Loucy (cell line): ENCODE measurements around the gene ERC1.

ENCODE experiments used
- H2AFZ ChIP-seq: fragments of 200-600 bp; sonication (generic); 2 replicates; pipeline ENCODE4 v1.6.0; 2016; ENCODE audit warnings: antibody characterized with exemption, mild to moderate bottlenecking, low read length, moderate library complexity
- H3F3A ChIP-seq: fragments of 200-600 bp; 2 replicates; pipeline ENCODE4 v1.6.0; 2016; ENCODE audit warnings: antibody characterized with exemption, low read depth, mild to moderate bottlenecking
- H3K27me3 ChIP-seq: fragments of 200-600 bp; sonication (generic); 2 replicates; pipeline ENCODE4 v1.6.1; 2014; ENCODE audit warnings: low read length, mild to moderate bottlenecking; ENCODE audit not compliant: insufficient read depth, poor library complexity, severe bottlenecking
- H3K36me3 ChIP-seq: fragments of 200-600 bp; sonication (generic); 2 replicates; pipeline ENCODE4 v1.6.1; 2016; ENCODE audit warnings: low read length; ENCODE audit not compliant: insufficient read depth
- H3K4me1 ChIP-seq: fragments of 200-600 bp; sonication (generic); 2 replicates; pipeline ENCODE4 v1.5.1; 2014; ENCODE audit warnings: low read length, mild to moderate bottlenecking; ENCODE audit not compliant: insufficient read depth, poor library complexity, severe bottlenecking
- H3K4me2 ChIP-seq: fragments of 200-600 bp; sonication (generic); 2 replicates; pipeline ENCODE4 v1.6.0; 2014; ENCODE audit warnings: antibody characterized with exemption, low read length, low read depth, mild to moderate bottlenecking; ENCODE audit not compliant: poor library complexity, severe bottlenecking
- H3K4me3 ChIP-seq: fragments of 200-600 bp; sonication (generic); 2 replicates; pipeline ENCODE4 v1.5.1; 2014; ENCODE audit warnings: low read length, mild to moderate bottlenecking, mixed read lengths; ENCODE audit not compliant: poor library complexity, severe bottlenecking
- H3K79me2 ChIP-seq: fragments of 200-600 bp; sonication (generic); 2 replicates; pipeline ENCODE4 v1.6.1; 2014; ENCODE audit warnings: low read length; ENCODE audit not compliant: insufficient read depth
- H3K9ac ChIP-seq: fragments of 200-600 bp; sonication (generic); 2 replicates; pipeline ENCODE4 v1.6.0; 2014; ENCODE audit warnings: mild to moderate bottlenecking, low read depth, low read length, moderate library complexity; ENCODE audit not compliant: poor library complexity, severe bottlenecking
- H3K9me2 ChIP-seq: fragments of 200-600 bp; sonication (generic); replicated peaks from 2 replicates; pipeline ENCODE4 v1.6.1; 2016; ENCODE audit warnings: low read depth, low read length, mixed read lengths
- H3K9me3 ChIP-seq: fragments of 200-600 bp; sonication (generic); 2 replicates; pipeline ENCODE4 v1.6.1; 2014; ENCODE audit warnings: mild to moderate bottlenecking, antibody characterized with exemption, low read length, low read depth; ENCODE audit not compliant: insufficient read depth
- H4K20me1 ChIP-seq: fragments of 200-600 bp; sonication (generic); 2 replicates; pipeline ENCODE4 v1.6.0; 2014; ENCODE audit warnings: antibody characterized with exemption, low read length, mild to moderate bottlenecking; ENCODE audit not compliant: insufficient read depth, poor library complexity, severe bottlenecking
- EZH2phosphoT487 ChIP-seq: fragments of 200-600 bp; IDR thresholded peaks from 2 replicates; pipeline ENCODE4 v1.6.1; 2018; ENCODE audit warnings: antibody characterized with exemption, mild to moderate bottlenecking, moderate library complexity, borderline replicate concordance
- TF ChIP-seq, protein P1 (sequence below): fragments of 200-600 bp; sonication (generic); conservative IDR thresholded peaks from 2 replicates; pipeline ENCODE4 v1.5.1; 2014; ENCODE audit warnings: mild to moderate bottlenecking, antibody characterized with exemption, low read length

ERC1 gene

DNA sequence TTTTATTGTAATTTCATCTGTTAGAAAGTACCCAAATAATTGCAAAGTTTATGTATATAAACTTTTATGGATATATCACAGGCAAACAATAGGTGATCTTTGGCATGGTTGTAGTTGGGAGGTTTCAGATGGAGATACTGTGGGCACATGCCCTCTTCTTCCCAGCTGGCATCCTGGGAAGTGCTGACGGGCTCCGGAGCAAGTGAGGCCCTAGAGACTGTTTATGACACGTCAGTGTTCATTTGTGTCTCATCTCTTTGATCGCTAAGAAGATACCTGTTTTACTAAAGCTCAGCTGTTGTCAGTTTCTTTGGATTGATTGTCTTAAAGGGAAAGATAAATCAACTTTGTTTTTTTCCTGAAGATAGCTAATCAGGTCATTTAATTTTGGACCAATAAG lies 315.8 kb downstream of the ERC1 start:
- TF ChIP-seq EZH2phosphoT487: no peak
- TF ChIP-seq, protein P1, sequence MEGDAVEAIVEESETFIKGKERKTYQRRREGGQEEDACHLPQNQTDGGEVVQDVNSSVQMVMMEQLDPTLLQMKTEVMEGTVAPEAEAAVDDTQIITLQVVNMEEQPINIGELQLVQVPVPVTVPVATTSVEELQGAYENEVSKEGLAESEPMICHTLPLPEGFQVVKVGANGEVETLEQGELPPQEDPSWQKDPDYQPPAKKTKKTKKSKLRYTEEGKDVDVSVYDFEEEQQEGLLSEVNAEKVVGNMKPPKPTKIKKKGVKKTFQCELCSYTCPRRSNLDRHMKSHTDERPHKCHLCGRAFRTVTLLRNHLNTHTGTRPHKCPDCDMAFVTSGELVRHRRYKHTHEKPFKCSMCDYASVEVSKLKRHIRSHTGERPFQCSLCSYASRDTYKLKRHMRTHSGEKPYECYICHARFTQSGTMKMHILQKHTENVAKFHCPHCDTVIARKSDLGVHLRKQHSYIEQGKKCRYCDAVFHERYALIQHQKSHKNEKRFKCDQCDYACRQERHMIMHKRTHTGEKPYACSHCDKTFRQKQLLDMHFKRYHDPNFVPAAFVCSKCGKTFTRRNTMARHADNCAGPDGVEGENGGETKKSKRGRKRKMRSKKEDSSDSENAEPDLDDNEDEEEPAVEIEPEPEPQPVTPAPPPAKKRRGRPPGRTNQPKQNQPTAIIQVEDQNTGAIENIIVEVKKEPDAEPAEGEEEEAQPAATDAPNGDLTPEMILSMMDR: no peak
- peaks cover 23% of the 10 kb centered on the region for H3K4me1 ChIP-seq
- H3K4me2 ChIP-seq: no peak overlapping the region
- no peak overlapping the region for H2AFZ ChIP-seq
- H3F3A ChIP-seq: no peaks in the 10 kb centered on the region
- H3K4me3 ChIP-seq: no peak overlapping the region
- no peaks in the 10 kb centered on the region for H3K36me3 ChIP-seq
- H3K9me3 ChIP-seq: no peaks in the 10 kb centered on the region
- no peaks in the 10 kb centered on the region for H3K79me2 ChIP-seq
- H3K9me2 ChIP-seq: no peaks in the 10 kb centered on the region
- no peak overlapping the region for H3K9ac ChIP-seq
- no peaks in the 10 kb centered on the region for H3K27me3 ChIP-seq
- no peaks in the 10 kb centered on the region for H4K20me1 ChIP-seq

DNA sequence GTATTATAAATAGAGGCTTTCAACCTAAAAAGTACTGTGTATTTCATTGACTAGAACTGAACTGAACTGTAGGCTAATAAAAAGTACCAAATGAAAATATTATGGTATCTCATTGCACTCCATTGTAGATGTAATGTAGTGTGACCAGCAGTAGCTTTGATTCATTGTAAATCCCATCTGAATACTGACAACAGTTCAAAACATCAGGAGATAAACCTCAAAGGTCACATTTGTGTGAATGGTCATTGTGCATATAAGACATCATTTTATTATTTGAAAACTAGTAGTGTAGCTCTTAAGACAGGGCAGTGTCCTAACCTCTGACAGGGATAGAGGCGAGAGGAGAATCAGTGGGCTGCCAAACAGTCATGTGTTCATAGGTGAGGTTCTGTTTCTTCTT lies 316.8 kb downstream of the ERC1 start:
- no peak overlapping the region for H3K4me2 ChIP-seq

DNA sequence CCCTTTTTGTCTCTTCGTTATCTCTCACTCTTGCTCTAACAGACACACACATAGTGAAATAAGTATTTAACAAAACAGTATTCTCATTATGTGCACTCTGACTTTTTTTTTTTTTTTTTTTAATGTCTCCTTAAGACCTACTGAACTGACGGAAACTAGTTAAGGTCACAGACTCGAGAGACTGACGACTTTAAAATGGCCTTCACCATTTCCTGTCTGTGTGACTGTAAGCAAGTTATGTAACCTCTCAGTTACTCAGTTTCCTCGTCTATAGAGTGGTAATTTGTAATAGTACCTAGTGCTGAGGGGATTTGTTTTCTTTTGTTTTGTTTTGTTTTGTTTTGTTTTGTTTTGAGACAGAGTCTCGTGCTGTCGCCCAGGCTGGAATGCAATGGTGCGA lies 318.6 kb downstream of the ERC1 start:
- H3K79me2 ChIP-seq: no peaks in the 10 kb centered on the region
- H3F3A ChIP-seq: no peaks in the 10 kb centered on the region
- H3K9ac ChIP-seq: no peak overlapping the region
- no peak overlapping the region for H3K4me2 ChIP-seq
- no peak for TF ChIP-seq EZH2phosphoT487
- TF ChIP-seq, protein P1: no peak
- no peaks in the 10 kb centered on the region for H3K9me2 ChIP-seq
- H3K9me3 ChIP-seq: peaks cover 3% of the 10 kb centered on the region; the same call in 1 of the 2 replicates
- H3K4me1 ChIP-seq: peaks cover 23% of the 10 kb centered on the region
- no peaks in the 10 kb centered on the region for H4K20me1 ChIP-seq
- no peaks in the 10 kb centered on the region for H3K36me3 ChIP-seq
- H3K27me3 ChIP-seq: no peaks in the 10 kb centered on the region
- no peak overlapping the region for H2AFZ ChIP-seq
- no peak overlapping the region for H3K4me3 ChIP-seq

More for the DNA sequence above, 316.8 kb downstream of the ERC1 start:
- Histone ChIP-seq H3K4me3 (no peak overlapping the region), H3K4me1 (peaks cover 23% of the 10 kb centered on the region), H3K27me3 (no peaks in the 10 kb centered on the region), H3K9me2 (no peaks in the 10 kb centered on the region), H2AFZ (no peak overlapping the region), H3K9me3 (no peaks in the 10 kb centered on the region), H3F3A (no peaks in the 10 kb centered on the region), H4K20me1 (no peaks in the 10 kb centered on the region), H3K9ac (no peak overlapping the region), H3K79me2 (no peaks in the 10 kb centered on the region), H3K36me3 (no peaks in the 10 kb centered on the region)
- no peak for TF ChIP-seq EZH2phosphoT487
- TF ChIP-seq, protein P1: no peak
